GM19452 (cell line): ENCODE measurements around the gene QDPR.

Experiments
- ATAC-seq: cut with Tn5 transposase; IDR thresholded peaks from one replicate; pipeline ENCODE4 v1.9.1; 2021; ENCODE audit not compliant: unreplicated experiment

The QDPR gene

GRCh38 chr4:17528551-17529165, 16.8 kb upstream of the QDPR start:
- no peak for ATAC-seq

- no peak for ATAC-seq
These were observed 15.0 kb upstream of the QDPR start for GRCh38 chr4:17526695-17527477.

- no peak for ATAC-seq
These were observed 11.8 kb upstream of the QDPR start for GRCh38 chr4:17523662-17524061.

GRCh38 chr4:17521595-17521994, 9.7 kb upstream of the QDPR start:
- no peak for ATAC-seq

- no peak for ATAC-seq
These were observed 5.8 kb upstream of the QDPR start for GRCh38 chr4:17517664-17518063.

GRCh38 chr4:17516980-17517379, 5.1 kb upstream of the QDPR start:
- ATAC-seq: no peak

GRCh38 chr4:17515445-17516407, 3.8 kb upstream of the QDPR start:
- no peak for ATAC-seq

- ATAC-seq: no peak
These were observed 3.0 kb upstream of the QDPR start, which contains the start of gene CLRN2 for GRCh38 chr4:17514865-17515264. Gene CLRN2 (plus strand): TSS chr4:17515165. CDS start chr4:17515267, 102 bp downstream.

GRCh38 chr4:17512973-17513665, 1.2 kb upstream of the QDPR start:
- ATAC-seq: no peak

GRCh38 chr4:17511509-17511949, 361 bp downstream of the QDPR start:
- peak; percentile 59 for ATAC-seq

GRCh38 chr4:17511051-17511450, 839 bp downstream of the QDPR start:
- no peak for ATAC-seq

- no peak for ATAC-seq
These were observed 1.3 kb downstream of the QDPR start for GRCh38 chr4:17510582-17510981.

GRCh38 chr4:17504081-17504480, 7.8 kb downstream of the QDPR start:
- ATAC-seq: no peak

GRCh38 chr4:17502756-17503155, 9.1 kb downstream of the QDPR start:
- no peak for ATAC-seq

GRCh38 chr4:17500574-17500973, 11.3 kb downstream of the QDPR start:
- ATAC-seq: no peak

- ATAC-seq: no peak
These were observed 13.9 kb downstream of the QDPR start for GRCh38 chr4:17497890-17498523.

GRCh38 chr4:17494258-17495190, 17.4 kb downstream of the QDPR start:
- ATAC-seq: no peak

GRCh38 chr4:17493619-17494018, 18.3 kb downstream of the QDPR start:
- ATAC-seq: no peak

- no peak for ATAC-seq
These were observed 19.0 kb downstream of the QDPR start for GRCh38 chr4:17492876-17493275.
